Glomerular endothelial cell (primary cell): ENCODE measurements around the gene WDR37. TPM values are rescaled to one million over a fixed set of nuclear protein-coding genes. Genes with fewer than 3 reads are reported as not detected.

Experiments used
- DNase-seq: peaks from one replicate; pipeline ENCODE4 v3.0.0-alpha.2; 2011; ENCODE audit warnings: low read depth, low spot score; ENCODE audit errors: extremely low read depth
- total RNA-seq: library from RNA; depleted of rRNA; stranded (reverse); fragments of >200 nt; gene quantifications from 2 replicates; pipeline ENCODE4 v1.2.3, GENCODE V29; 2015

WDR37 gene
- total RNA-seq, 1 donor from 2014 or later, result 18.6 TPM

DNA sequence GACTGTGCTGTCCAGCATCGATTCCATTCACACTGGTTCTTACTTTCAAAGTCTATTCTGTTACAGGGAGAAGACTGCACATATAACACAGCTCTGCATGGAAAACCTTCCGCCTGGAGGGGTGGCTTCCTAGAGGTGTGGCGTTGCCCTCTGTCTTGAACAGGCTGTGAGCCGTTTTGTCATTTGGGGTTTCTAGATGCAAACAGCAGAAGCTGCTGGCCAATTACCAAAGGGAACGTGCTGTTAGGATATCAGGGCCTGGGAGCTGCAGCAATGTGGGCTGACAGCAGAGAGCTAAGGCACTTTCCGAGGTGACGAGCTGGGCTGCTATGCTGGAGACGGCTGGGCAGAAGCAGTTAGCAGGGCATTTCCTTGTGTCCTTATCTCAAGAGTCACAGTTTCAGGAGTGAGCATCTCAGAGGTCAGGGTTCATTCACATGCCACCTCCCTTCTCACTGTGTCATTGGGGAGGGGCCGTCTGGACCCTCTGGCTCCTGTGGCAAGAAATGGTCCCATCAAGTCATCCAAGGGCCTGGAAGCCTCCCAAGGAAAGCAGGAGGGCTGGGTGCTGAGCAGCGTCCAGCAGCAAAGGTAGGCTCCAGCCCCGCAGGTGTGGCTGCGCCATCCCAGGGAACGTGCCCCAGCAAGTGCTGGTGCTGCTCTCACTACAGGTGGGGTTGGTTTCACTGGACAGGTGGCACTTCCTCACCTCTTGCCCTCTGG lies 106.5 kb downstream of the WDR37 start:
- no peak for DNase-seq

DNA sequence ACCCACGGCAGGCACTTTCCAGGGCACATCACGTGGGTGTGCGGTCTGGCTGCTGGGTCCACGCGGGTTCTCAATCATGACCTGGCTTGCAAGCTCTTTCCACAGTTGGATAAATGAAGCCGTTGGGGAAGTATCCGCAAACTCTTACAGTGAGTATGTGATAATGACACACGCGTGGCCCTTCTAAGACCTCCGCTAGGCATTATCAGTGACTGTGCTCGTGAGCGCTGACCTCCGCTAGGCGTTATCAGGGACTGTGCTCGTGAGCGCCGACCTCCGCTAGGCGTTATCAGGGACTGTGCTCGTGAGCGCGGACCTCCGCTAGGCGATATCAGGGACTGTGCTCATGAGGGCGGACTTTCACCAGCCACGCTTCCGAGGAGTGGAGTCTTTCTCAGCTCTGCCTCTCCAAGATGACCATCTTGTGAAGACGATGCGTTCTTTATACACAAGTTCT lies 107.0 kb downstream of the WDR37 start:
- no peak for DNase-seq

DNA sequence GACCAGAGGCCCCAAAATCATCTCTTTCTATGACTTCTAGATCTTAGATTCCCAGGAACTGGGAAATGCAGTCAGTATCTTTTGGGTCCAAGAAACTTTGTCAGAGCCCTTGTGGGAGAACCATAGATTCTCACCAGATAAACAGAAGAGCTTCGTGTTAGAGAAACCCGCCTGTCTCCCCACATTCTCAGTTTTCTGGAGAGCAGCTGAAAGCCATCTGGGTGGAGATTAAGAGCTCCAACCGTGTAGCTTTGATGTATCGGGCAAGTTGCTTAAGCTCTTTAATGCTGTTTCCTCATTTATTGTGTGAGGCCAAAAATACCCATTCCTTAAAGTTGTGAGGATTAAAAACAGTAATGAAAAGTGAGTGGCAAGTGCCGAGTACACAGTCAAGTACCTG lies 107.6 kb downstream of the WDR37 start:
- no peak for DNase-seq

DNA sequence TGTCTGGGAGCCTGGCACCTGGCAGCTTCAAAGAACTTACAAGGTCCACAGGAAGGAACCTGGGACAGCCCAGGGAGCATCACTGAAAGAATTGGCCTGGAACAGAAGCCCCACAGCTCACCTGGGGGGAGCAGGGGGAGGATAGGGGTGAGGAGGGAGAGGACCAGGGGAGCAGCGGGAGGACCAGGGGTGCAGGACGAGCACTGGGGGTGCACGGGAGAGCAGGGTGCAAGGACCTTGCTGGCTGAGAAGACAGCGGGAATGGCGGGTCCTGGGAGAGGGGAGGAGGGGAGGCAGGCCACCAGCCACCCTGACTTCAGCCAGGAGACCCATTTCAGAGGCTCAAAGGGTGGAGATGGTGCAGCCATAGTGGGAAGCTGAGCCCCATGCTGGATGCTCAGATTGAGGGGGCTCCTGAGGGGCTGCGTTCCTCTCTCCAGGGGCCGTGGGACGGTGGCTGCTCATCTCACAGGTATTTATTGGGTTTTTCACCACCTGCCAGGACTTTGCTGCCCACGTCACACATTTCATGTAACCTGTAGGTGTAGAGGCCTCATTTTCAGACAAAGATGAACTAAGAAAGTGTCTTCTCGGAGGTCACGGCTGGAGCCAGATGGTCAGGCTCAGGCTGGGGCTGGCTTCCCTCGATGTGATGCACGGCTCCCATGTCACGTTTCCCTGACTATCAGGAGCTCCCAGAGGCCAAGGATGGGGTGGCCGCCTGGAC lies 110.1 kb downstream of the WDR37 start:
- no peak for DNase-seq

DNA sequence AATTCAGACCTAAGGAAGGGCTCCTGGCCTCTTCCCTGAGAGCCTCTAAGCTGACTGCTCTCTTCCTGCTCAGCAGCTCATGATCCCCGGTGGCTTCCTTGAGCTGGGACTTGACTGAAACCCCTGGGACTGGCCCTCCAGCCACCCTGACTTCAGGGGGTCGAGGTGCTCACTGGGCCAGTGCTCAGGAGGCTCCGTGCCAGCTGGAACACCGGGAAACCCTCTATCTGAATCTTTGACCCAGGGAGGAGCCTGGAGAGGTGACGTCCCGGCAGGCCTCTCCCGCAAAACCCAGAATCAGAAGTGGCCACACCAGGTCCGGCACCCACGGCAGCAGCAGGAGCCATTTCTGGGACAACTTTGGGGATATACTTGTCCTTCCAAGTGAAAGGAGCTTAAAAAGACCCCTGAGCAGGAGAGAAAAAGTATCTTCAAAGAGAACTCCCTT lies 110.7 kb downstream of the WDR37 start:
- DNase-seq, result no peak

DNA sequence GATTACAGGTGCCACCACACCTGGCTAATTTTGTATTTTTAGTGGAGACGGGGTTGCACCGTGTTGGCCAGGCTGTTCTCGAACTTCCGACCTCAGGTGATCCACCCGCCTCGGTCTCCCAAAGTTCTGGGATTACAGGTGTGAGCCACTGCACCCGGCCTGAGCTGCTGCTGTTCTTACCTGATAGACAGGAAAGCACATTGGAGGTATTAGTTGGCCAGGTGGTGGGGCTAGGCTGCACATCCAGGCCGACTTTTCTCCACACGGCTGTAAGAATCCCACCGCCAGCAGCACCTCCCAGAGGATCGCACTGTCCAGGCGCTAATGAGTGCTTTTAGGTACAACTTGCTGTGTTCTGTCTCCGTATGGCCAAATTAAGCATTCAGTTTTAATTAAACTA lies 112.6 kb downstream of the WDR37 start:
- DNase-seq, result no peak

DNA sequence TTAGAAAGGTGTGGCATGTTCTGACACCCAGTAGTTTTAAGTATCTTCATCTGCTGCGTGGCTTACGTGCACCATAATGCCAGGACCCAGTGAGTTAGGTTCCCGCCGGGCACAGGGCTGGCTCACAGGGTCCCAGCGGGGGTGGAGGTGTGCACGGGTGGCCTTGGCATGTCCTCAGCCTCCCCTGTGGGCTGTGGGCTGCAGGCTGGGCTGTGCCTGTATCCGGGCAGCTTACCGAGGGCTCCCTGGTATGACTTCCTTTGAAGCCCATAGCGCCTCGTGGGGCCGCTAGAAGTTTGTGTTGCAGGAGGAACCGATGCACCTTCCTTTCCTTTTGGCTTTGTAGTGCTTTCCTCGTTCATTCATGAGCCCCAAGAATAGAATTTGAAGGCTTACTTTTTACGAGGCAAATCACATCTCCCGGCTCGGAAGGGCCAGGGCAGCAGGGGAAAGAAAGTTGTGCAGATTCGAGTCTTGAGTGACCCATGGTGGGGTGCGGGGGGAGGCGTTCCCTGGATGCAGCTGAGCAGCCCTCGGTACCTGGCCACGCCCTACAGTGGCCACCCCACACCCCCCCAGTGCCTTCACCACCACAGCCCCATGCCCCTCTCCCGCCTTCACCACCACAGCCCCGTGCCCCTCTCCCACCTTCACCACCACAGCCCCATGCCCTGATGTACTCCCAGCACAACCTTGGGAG lies 113.2 kb downstream of the WDR37 start:
- no peak for DNase-seq

DNA sequence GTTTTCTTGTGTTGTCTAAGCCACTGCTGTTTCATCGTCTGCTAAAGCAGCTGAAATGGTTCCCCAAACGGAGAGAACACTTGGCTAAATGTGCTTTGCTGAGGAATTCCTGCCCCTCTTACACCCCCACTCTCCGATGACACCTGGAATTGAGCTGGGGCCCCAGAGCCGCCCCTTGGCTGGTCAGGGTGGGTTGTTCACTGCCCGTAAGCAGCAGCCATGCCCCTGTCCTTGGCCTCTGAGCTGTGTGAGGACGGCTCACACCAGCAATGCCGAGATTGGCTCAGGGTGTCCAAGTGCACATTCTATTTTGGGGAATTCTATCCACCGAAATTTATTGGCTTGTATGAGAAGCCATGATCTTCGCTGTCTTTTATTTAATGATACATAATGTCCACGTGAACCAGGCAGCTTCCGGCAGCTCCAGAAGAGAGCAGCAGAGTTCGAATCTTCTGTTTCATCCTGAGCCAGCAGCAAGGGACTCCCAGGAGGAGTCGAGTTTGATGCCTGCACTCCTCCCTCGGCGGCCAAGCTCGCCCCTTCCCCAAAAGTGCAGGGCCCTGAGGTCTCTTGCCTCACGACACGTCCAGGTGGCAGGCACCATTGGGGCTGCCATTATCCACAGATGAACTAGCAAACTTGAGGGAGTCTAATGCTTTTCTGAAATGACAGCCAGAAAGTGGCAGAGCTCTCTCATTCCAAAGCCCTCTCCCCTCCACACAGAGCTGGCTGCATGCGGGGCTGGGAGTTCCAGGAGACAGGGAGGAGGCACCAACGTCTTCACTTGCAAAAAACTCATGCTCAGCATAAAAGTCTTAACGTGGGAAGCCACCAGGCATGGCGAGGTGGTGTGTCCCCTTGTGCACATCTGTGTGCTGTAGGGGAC lies 114.0 kb downstream of the WDR37 start:
- DNase-seq, result no peak

DNA sequence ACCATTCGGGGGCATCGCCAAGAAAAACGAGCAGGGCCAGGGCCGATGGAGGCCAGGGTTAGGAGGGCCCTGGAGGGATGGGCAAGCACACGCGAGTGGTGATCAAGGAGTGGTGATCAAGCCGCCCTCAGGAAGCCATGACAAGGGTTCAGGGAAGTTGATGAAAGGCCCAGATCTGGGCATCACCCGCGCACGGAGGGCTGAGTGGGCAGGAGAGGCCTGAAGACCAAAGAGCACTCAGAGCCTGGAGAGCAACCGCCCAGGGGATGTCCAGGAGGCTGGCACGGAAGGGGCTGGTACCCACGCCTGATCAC lies 114.6 kb downstream of the WDR37 start:
- DNase-seq, result no peak

DNA sequence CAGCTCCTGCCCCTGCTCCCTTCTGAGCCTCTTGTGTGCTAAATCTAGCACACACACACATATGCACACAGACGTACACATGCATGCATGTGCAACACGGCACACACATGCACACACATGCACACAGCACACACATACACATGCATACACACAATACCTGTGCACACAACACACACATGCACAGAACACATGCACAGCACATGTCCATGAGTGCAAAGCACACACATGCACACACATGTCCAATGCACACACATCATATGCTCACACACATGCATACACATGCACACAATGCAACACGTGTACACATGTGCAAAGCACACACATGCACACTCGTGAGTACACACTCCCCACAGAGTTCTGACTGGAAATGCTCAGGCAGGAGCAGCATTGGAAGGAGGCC lies 115.0 kb downstream of the WDR37 start:
- no peak for DNase-seq

DNA sequence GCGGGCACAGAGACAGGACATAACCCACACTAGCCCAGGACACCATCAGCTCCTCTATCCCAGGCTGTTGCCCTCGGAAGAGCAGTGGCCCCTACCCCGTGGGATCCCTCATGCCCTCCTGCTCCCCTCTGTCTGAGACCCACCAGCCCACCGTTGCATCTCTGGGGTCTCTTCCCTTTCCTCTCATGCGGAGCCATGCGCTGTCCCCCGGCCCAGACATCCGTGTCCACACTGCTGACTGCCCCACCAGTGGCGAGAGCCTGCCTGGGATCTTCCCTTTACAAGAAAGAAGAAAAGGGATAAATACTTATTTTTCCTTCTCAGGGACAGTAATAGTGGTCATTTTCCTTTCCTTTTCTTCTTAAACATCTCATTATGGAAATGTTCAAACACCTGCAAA lies 115.4 kb downstream of the WDR37 start:
- no peak for DNase-seq

DNA sequence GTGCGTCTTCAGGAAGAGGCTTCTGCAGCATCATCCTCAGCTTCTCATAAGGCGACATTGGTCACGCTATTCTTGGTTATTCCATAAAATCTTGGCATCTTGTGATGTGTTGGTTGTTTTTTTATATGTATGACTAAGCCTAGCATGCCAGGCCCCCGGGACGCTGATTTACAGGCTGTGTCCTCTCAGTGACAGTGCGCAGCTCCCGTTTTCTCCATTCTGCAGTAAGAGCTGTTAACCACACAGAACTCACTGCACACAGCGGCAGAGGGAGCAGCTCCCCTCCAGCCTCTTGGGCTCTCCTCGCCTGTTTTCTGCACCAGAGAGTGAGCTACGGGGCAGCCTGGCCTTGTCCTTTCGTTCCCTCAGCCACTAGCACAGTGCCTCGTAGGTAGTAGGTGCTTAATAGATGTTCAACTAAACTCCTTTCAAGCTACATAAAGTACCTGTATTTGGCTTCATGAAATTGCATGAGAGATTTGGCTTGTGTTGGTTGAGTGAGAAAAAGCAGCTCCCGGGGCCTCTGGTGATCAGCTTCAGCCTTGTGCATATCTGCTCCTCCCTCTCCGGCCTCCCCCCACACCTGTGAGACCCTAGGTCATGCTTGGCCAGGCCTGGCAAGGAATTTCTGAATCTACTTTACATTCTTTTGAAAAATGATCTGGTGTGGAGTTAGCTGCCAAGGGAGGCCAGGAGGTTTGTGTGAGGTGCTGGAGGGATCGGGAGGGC lies 116.2 kb downstream of the WDR37 start:
- DNase-seq, result no peak

DNA sequence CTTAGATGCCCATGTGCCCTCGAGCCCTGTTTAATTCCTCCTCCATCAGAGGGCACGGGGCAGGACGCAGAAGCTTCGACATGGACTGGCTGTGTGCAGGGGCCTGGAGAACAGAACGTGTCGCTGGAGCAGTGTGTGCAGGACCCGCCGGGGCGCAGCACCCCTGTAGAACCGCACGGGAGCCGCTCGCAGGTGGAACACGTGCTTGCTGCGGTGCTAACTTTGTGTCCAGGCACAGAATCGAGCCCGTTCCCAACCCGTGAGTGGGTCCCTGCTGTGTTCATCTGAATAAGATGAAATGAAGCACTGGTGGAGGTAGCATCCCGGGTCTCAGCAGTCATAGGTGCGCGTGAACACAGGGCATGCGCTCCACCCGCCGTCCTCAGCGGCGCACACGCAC lies 116.9 kb downstream of the WDR37 start:
- no peak for DNase-seq

DNA sequence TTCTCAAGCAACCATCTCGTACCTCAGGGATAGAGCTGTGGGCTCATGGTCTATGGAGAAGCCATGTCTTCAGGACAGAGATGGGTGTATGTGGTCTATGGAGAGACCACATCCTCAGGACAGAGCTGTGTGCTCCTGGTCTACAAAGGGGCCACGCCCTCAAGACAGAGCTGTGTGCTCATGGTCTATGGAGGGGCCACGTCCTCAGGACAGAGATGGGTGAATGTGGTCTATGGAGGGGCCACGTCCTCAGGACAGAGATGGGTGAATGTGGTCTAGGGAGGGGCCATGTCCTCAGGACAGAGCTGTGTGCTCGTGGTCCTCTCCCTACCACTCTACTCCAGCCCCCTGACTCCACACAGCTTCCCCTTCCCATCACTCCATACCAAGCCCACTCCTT lies 117.8 kb downstream of the WDR37 start:
- no peak for DNase-seq

DNA sequence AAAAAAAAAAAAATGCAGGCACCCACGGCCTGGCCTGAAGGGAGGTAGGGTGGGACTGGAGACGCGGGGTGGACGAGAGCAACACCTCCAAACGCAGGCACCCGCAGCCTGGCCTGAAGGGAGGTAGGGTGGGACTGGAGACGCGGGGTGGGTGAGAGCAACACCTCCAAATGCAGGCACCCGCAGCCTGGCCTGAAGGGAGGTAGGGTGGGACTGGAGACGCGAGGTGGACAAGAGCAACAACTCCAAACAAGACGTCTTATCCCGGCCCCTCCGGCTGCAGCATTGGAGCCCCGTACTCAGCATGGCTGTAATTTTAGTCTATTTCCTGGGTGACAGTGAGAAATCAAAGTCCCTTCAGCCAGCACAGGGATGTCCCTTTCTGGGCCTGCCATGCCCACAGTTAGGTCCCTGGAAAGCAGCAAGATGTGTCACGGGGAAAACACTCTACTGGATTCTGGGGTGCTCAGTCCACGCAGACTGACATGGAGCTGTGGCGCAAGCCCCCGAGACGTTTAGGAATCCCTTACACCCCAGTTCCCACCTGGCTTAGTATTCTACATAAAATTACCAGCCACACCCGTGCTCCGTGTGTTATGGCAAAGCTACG lies 119.9 kb downstream of the WDR37 start:
- no peak for DNase-seq

DNA sequence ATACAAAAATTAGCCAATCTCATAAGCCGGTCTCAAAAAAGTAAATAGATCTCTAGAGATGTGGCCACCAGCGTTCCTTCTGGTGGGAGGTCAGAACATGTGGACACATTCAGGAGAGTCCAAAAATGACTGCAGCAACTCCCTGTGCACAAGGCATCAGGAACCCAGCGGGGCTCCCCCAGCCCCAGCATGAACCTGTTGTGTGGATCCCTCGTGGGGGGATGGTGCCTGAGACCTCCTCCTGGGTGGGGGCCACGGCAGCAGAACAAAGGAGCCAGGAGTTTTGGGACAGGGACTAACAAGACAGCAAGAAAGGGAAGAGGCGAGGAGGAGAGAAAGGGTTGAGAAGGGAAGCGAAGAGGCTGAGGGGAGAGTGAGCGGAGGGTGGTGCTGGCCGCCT lies 121.8 kb downstream of the WDR37 start:
- DNase-seq, result no peak

DNA sequence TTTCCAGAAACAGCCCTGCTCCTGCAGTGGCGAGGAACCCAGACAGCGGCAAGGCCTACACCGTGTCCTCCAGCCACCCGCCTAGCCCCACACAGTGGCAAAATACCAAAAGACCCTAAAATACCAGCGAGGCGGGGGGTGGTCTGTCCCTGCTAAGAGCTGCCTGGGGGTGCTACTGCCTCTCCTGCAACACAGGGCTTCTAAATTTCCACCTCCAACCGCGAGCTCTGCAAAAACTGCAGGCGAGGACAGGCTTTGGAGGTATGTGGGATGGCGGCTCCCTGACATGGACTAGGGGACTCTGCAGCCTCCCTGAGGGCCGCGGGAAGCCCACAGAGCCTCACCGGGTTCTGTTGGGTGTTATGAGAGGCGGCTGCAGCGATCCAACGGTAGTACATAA lies 122.3 kb downstream of the WDR37 start:
- no peak for DNase-seq

DNA sequence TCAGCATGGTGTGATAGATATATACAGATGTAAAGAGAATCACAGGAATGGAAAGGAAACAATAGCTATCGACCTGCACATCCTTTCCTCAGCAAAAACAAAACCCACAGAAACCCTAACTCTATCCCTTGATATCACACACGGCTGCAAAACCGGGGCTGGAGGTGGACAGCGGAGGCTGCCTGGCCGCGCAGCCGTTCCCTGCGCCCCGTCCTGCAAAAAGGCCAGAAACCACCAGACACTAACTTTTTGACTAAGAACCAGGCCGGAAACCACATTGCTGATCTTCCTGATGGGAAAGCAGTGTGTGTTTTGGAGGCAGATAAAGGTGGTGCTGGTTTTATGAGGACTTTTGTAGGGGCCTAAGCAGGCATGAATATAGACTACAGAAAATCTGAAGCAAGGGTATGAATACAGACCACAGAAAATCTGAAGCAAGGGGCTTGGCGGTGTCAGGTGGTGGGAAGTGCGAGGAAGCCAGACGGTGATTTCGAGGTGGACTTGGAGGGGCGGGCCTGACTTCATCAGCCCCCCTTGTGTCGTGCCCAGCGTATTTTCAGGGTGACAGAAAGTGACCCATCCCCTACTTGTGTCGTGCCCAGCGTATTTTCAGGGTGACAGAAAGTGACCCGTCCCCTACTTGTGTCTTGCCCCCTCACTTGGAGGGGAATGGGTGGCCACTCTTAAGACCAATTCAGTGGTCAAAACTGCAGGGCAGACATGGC lies 123.3 kb downstream of the WDR37 start:
- DNase-seq, result no peak

DNA sequence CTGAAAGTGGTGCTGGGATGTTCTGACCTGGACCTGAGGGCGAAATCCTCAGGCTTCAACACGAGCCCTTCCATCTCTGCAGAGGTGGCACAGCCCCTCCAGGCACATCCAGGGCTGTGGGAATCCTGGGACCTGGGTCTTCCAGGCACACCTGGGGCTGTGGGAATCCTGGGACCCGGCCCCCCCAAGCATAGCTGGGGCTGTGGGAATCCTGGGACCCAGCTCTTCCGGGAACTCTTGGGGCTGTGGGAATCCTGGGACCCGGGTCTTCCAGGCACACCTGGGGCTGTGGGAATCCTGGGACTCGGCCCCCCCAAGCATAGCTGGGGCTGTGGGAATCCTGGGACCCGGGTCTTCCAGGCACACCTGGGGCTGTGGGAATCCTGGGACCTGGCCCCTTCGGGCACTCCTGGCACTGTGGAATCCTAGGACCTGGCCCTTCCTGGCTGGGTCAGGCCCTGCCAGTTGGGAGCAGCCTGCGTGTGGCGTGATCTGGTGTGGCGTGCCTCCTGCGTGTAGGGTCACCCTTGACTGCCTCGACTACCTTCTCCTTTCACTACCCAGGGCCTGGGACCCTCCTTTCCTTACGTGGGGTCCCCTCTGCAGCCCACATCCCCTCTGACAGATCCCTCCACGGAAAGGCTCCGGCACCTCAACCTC lies 124.0 kb downstream of the WDR37 start:
- DNase-seq, result no peak
